Activated CD4-positive, alpha-beta T cell treated with anti-CD3 and anti-CD28 coated beads for 4 hours (primary cell): ENCODE data around the gene ESCO1.

ENCODE experiments used
- DNase-seq, 2 donors: peaks; one replicate each; pipeline ENCODE4 v3.0.0-alpha.2; 2020

Gene ESCO1

GRCh38 chr18:21484851-21485636 lies 115.5 kb downstream of the ESCO1 start:
- no peak for DNase-seq

GRCh38 chr18:21483051-21483450 lies 117.5 kb downstream of the ESCO1 start:
- DNase-seq: no peak

GRCh38 chr18:21481739-21482138 lies 118.8 kb downstream of the ESCO1 start:
- DNase-seq: no peak

- no peak for DNase-seq
These were observed 120.8 kb downstream of the ESCO1 start for GRCh38 chr18:21479721-21480120.
